T-helper 9 cell (primary cell): ENCODE measurements around the gene PDLIM4.

Experiments
- DNase-seq: peaks from one replicate; pipeline ENCODE4 v3.0.0-alpha.2; 2020
- total RNA-seq, 2 donors: gene quantifications; one replicate each; lab custom pipeline; 2026; lab: John Stamatoyannopoulos, UW

Gene PDLIM4
- 0 reads per million in 2 donors for total RNA-seq

- no peak for DNase-seq
Measured at GRCh38 chr5:132257131-132258101, at the start of gene PDLIM4. PDLIM4 (plus strand) TSS chr5:132257696; CDS start chr5:132257735, 39 bp downstream.

GRCh38 chr5:132207778-132208177 is 49.7 kb upstream of the PDLIM4 start:
- no peak for DNase-seq

- no peak for DNase-seq
Measured at GRCh38 chr5:132209131-132209530, 48.4 kb upstream of the PDLIM4 start.

GRCh38 chr5:132209901-132210545 is 47.5 kb upstream of the PDLIM4 start:
- DNase-seq: no peak

- no peak for DNase-seq
Measured at GRCh38 chr5:132210944-132211343, 46.6 kb upstream of the PDLIM4 start.

- DNase-seq: no peak
Measured at GRCh38 chr5:132211787-132212186, 45.7 kb upstream of the PDLIM4 start.

- DNase-seq: no peak
Measured at GRCh38 chr5:132213666-132214065, 43.8 kb upstream of the PDLIM4 start.

GRCh38 chr5:132214491-132214890 is 43.0 kb upstream of the PDLIM4 start:
- no peak for DNase-seq

GRCh38 chr5:132215329-132215728 is 42.2 kb upstream of the PDLIM4 start:
- no peak for DNase-seq

- no peak for DNase-seq
Measured at GRCh38 chr5:132218321-132218720, 39.2 kb upstream of the PDLIM4 start.

GRCh38 chr5:132219289-132219970 is 38.1 kb upstream of the PDLIM4 start:
- no peak for DNase-seq

- DNase-seq: no peak
Measured at GRCh38 chr5:132219981-132220380, 37.5 kb upstream of the PDLIM4 start.

- DNase-seq: no peak
Measured at GRCh38 chr5:132220491-132220890, 37.0 kb upstream of the PDLIM4 start.

- no peak for DNase-seq
Measured at GRCh38 chr5:132221781-132222648, 35.5 kb upstream of the PDLIM4 start.

GRCh38 chr5:132222649-132223038 is 34.9 kb upstream of the PDLIM4 start:
- no peak for DNase-seq

- DNase-seq: no peak
Measured at GRCh38 chr5:132223861-132224260, 33.6 kb upstream of the PDLIM4 start.

- no peak for DNase-seq
Measured at GRCh38 chr5:132224716-132225115, 32.8 kb upstream of the PDLIM4 start.

- no peak for DNase-seq
Measured at GRCh38 chr5:132225165-132226032, 32.1 kb upstream of the PDLIM4 start.

- no peak for DNase-seq
Measured at GRCh38 chr5:132226516-132227234, 30.8 kb upstream of the PDLIM4 start.

- DNase-seq: no peak
Measured at GRCh38 chr5:132227235-132227484, 30.3 kb upstream of the PDLIM4 start.
